GM18507 (cell line): ENCODE results near the gene THEMIS.
"Not testable (repeated sequence)": the region's sequence is repeated elsewhere in the genome, so short reads cannot be mapped to it uniquely, and the experiment has no call there.

ENCODE experiments used
- DNase-seq: peaks from one replicate; pipeline ENCODE4 v3.0.0; 2011; ENCODE audit warnings: low read depth; ENCODE audit not compliant: insufficient read length; ENCODE audit errors: extremely low spot score
- FAIRE-seq: peaks from 2 replicates; lab custom pipeline; 2011; peaks lifted over from hg19 to GRCh38; lab: Jason Lieb, UNC

The THEMIS gene

DNA sequence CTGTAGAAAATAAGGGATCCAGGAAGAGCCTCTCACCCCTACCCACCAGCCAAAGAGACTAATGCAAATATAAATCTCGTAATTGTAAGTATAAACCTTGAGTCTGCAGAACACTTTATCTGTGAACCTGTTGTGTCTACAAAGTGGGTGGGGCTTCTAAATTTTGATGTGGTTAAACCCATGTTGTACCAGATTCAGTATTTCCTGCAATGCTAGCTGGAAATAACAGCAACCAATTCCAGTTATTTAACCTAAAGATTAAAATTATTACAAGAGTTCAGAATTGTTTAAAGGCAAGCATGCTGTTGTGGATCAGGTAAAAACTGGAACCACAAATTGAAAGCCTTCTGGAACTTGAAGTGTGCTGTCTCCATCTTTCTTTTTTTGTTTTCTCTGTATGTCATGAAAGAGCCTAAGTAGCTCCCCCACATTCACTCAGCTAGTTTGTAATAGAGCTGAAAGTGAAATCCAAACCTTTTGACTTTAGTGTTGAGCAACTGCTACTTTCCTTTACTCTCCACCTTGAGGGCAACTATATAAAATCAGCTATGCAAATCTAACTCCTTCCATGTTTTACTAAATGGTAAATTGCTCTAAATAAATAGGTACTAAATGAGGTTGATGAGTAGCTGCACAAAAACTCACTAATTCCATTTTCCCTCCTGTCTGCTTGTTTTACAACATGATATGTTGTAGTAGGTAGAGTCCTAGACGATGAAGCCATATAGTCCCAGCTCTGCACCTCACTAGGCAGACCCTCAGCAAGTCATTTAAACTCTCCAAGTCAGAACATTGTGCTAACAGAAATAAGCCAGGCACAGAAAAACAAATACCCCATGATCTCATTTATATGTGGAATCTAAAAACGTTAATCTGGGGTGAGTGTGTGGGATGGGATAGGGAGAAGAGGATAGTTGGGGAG lies 17.9 kb upstream of the THEMIS start:
- DNase-seq, result no peak
- FAIRE-seq, result no peak

DNA sequence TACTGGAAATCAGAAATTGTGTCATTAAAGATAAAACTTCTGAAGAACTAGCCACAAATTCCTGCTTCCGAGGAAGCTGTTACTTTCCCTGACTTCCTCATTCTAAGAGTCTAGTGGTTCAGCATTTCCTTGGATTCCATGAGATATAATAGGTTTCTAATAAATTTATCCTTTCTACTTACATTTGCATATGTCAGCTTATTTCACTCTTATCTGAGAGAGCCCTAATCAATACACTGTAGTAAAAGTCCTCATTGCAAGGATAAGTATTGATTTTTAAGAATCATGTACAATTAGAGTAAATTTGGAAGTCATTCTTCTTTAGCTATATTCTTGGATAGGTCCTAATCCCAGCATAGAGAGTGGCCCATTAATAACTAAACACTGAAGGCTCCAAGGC lies 16.9 kb upstream of the THEMIS start:
- FAIRE-seq (no peak), DNase-seq (no peak)

DNA sequence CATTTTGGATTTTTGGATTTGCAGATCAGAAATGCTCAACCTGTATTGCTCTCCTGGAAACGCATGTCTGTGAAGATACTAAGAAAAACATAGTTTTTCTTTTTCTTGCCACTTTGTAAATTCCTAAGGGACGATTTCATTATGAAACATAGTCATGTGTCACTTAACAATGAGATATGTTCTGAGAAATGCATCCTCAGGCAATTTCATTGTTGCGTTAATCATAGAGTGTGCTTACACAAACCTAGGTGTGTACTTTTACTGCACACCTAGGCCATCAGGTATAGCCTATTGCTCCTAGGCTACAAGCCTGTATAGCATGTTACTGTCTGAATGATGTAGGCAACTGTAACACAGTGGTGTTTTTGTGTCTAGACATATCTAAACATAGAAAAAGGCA lies 13.4 kb upstream of the THEMIS start:
- DNase-seq, result no peak
- no peak for FAIRE-seq

DNA sequence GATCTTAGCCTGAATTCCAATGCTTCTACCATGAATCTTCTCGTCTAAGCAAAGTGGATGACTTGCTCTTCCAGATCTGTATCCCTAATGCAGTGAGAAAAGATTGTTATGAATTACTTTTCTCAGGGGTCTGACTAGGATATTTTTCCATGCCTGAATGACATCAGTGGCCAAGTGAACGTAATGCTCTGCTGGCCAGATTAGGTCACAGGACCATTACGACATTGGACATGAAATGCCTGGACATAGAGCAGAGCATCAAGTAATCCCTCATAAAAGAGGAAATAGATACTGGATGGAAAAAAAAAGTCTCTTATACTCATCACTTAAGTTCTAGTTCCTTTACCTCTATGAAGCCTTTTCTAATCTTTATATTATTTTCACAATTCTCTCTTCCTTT lies 12.1 kb upstream of the THEMIS start:
- FAIRE-seq (peak; percentile 26), DNase-seq (no peak)

DNA sequence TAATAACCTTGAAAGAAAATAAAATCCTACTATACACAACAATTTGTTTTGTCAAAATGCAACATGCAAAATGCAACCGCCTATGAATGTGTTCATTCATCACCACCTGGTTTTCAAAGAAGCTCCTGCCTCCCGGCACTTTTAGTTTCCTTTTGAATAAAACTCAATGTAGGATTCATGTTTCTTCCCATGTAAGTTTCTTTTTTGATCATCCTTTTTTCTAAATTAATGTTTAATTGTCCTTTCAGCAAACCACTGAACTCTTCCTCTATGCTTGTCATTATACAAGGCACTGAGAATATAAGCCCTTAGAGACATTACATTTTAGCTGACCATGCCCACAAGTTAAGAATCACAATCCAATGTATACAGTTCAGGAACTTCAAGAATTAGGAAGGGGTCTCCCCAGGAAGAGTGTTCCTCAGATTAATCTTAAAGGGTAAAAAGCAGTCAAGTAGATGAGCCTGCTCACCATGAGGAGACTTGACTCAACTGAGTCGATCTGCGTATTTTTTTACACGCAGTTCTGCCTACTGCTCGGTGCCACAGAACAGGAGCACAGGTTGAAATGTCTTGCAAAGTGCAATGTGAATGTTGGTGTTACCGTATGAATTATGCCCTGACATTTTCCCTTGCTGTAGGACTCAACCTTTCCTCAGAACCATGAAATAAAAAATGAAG lies 7.2 kb upstream of the THEMIS start:
- FAIRE-seq, result peak; percentile 80

DNA sequence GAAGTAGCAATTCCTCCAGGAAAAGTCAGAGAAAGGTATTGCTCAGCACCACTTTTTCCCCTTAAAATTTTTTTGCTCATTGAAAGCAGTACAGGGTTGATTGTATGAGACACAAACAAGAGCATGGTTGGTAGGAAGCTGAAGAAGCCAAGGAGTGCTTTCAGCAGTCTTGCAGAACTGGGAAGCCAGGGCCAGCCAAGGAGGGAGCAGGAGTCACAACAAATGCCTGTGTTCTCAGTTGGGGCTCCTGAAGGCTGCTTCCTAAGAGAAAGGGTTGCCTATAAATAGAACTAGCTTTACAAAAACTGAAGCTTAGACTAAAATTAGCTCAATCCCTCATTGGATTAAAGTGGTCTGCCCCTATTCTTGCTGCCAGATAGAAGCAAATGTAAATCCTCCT lies 3.3 kb upstream of the THEMIS start:
- FAIRE-seq, result no peak
- DNase-seq, result no peak

More for the DNA sequence above, 7.2 kb upstream of the THEMIS start:
- DNase-seq, result peak; percentile 2

DNA sequence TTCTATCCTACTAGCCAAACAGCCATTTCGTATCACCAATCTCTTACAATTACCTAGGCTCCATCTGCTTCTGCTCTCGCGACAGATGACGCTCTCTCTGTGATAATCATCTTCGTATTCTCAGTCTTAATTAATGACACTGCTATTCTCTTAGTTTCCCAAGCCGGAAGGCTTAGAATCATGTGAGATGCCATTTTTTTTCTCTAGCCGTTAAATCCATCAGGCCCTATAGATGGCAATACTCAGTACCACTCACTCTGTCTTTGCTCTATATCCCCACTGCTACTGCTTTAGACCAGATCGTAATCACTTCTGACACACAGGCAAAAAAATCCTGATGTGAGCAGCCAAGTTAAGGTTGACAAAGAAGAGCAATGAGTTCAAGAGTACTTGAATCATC lies 2.1 kb upstream of the THEMIS start:
- no peak for FAIRE-seq
- DNase-seq, result no peak

DNA sequence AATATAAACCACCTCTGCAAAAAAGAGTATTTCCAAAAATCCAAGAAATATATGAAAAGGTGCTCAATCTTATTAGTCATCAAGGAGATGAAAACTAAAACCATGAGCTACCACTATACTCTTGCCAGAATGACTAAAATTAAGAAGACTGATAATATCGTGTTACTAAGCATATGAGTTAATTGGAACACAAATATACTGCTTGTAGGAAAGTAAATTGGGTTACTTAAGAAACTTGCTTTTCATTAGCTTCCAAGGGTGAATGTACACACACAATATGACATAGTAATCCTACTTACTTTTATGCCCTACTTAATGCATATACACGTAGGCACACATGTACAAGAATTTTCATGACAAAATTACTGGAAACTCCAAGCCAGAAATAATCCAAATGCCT lies 3.4 kb downstream of the THEMIS start:
- DNase-seq (no peak), FAIRE-seq (no peak)

DNA sequence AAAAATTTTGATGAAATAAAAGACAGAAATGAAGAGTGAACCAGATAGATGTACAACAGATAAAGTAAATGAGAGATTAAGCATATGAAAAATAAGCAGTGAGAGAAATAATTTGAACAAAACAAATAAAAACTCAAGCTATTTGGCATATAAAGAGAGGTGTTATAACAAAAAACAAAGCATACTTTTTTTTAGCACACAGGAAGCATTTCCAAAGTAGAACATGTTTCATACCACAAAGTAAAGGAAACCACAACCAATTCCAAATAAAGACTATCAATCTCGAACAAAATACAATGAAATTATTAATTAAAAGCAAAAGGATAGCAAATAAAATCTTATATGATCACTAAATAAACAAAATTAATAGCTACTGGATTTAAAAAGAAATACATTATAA lies 6.8 kb downstream of the THEMIS start:
- no peak for DNase-seq
- no peak for FAIRE-seq

DNA sequence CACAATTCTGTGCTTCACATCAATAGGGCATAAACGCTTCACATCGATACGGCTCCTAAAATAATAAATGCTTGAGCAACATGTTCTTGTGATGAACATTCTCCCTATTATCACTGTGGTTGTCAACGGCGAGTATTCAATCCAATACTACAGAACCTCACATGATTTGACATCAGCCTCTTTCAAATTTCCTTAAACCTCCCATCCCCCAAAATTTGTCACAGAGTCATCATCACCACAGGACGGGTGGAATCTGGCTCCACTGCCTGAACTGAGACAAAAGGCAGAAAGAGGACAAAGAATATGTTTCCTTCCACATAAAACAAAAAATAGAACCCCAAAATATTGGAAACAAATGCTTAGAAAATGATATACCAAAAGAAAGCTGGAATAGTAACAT lies 7.3 kb downstream of the THEMIS start:
- DNase-seq (no peak), FAIRE-seq (peak; percentile 18)

DNA sequence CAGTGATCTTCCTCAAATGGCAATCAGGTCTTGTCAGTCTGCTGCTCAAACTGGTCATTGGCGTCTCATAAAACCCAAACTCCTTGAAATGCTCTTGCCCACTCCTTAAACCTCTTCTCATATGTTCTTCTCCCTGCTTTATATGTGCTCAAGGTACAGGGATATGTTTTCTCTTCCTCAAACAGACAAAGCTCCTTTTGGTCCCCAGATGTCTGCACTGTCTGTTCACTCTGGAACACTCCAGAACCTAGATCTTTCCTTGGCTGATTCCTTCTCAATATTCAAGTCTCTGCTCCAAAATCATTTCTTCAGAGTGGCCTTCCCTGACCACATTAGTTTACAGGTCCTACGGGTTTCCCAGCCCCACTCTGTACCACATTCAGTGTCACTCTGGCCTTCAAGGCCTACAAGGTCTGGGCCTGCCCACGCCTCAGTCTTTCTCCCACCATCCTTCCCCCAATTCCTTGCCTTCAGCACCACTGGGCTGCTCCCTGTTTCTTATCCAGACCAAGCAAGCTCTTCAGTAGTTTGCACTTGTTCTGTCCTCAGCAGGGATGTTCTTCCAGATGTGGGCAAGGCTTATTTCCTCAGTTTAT lies 9.0 kb downstream of the THEMIS start:
- no peak for FAIRE-seq
- DNase-seq, result no peak

DNA sequence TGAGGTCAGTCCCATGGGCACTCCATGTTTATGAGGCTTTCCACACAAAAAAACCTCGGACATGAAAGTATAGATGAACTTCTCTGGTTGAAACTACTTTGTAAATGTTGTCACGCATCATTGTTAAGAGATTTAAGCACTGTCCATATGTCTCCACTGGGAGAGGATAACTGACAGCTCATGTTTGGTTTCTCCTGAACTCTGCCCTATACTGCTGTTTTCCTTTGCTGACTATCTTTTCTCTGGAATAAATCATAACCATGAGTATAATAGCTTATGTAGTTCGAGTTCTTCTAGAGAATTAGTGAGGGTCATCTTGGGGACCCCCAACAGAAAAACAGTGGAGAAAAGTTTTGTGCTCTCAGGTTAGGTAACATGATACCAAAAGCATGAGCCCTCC lies 14.3 kb downstream of the THEMIS start:
- no peak for FAIRE-seq

DNA sequence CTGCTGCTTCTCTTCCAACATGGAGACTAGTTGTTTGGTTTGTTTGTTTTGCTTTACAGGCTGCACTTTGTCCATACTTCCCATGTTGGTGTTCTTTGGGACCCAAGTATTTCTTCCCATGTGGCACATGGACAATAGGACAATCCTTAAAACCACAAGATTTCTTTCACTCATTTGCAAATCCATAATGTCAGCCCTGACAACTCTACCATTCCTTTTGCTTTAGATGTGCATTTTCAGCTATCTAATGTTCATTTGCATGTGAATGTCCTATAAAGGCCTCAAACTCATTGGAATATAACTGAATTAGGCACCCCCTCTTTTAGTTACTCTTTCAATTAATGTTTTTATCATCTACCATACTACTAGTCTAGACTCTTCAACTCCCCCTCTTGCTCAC lies 16.7 kb downstream of the THEMIS start:
- DNase-seq (no peak), FAIRE-seq (no peak)

More for the DNA sequence above, 14.3 kb downstream of the THEMIS start:
- DNase-seq, result no peak

DNA sequence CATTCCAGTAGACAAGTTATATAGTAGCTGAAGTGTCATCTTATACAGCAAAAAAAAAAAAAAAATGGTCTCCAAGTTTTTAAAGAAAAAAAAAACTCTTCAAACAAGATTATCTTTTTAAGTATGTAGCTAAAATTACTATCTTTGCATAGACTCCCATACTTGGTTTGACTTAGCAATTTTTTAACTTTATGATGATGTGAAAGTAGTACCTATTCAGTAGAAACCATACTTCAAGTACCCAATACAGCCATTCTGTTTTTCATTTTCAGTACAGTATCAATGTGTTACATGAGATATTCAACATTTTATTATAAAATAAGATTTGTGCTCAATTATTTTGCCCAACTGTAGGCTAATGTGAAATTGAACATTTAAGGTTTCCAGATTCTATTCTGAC lies 18.9 kb downstream of the THEMIS start:
- FAIRE-seq, DNase-seq: not testable (repeated sequence)

DNA sequence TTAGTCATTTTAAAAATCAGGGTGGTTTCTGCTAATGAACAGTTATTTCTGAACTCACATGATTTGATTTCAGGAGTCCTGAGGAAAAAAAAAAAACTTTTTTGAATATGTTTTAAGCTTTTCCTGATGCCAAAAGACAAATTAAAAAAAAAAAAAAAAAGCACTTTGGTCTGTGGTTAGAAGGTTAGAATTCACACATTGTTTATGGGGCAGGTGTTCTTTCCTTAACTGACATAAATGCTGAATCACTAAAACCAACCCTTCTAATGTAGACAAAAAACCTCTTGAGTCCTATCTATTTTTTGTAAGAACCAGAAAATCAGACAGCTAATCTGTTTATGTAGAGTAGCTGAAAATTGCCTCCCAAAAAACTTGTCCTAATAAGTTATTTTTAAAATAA lies 20.4 kb downstream of the THEMIS start:
- FAIRE-seq (no peak), DNase-seq (no peak)

DNA sequence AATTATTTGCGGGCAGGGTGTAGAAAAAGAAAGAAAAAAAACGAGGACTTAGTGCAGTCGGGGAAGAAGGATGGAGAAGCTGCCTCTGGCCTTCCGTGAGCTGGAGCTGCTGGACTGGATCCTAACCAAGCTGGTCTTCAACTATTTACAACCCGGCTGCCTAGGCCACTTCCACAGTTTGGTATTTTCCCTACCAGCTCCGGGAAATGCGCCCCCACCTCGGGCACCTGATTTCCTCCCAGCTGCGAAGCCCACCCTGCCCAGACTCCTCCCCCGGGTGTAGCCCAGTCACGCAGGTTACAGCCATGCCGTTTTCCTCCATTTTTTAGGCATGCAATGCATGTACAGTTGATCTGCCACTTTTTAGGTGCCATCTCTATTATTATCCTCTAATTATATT lies 21.2 kb downstream of the THEMIS start:
- DNase-seq (no peak), FAIRE-seq (no peak)

DNA sequence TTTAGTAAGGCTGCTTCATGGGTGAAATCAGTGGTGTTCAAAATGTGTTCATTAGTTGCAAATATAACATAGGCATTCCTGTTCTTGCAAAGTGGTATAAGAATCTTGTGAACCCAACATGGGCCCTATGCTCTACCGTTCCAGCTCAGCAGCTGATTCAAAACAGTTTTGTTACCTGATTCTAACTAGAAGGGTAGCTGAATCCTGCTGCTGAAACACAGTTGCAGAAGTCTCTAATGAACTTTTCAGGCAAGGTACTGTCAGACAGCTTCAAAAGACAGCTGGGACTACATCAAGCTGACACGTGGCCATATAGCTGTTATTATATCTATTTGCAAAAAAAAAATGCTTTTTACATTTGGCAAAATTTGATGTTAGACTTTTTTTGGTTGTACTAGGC lies 22.7 kb downstream of the THEMIS start:
- no peak for DNase-seq
- no peak for FAIRE-seq

DNA sequence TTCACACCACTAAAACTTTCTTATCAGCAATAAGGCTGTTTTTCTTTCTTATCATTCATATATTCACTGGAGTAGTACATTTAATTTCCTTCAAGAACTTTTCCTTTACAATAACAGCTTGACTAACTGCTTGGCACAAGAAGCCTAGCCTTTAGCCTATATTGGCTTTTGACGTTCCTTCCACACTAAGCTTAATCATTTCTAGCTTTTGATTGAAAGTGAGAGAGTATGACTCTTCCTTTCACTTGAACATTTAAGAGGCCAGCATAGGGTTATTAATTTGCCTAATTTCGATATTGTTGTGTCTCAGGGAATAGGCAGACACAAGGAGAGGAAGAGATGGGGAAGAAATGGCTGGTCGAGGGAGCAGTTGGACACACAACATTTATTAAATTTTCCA lies 23.6 kb downstream of the THEMIS start:
- DNase-seq, result no peak
- FAIRE-seq, result peak; percentile 59

DNA sequence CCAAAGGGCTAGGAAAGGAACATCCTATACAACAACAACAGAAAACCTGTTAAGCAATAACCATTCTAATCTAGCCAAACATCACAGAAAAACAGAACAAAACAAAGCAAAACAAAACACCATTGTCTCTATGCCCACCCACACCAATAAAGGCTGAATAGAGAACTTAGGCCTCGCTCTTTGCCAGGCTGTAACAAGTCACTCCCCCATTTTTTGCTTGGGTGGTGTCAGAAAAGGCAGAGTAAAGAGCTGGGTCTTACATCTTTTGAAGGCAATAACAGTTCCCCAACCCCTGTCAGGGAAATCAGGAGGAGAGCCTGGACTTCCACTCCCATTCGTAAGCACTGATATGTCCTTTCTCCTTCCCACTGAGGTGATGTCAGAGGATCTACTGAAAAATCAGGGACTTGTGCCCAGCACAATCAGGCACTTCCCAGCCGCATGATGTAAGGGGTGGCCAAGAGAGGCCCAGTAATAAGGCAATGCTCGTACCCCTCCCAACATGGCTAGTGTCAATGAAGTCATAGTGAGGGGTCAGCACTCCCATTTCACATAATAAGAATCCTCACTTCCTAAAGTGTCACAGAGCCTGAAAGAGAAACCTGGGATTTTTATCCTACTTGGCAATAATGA lies 31.0 kb downstream of the THEMIS start:
- FAIRE-seq (no peak), DNase-seq (no peak)

DNA sequence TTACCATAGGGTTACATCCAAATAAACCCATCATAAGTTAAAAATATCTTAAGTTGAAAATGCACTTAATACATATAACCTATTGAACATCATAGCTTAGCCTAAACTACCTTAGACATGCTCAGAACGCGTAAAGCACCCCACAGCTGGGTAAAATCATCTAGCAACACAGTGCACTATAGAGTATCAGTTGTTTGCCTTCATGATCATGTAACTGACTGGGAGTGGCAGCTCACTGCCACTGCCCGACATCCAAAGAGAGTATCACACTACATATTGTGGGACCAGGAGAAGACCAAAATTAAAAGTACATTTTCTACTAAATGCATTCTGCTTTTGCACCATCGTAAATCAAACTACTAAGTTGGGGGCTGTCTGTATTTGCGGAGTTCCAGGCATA lies 31.7 kb downstream of the THEMIS start:
- DNase-seq (no peak), FAIRE-seq (no peak)
